Mesangial cell (primary cell): ENCODE measurements around the gene PBX2. TPM values are rescaled to one million over a fixed set of nuclear protein-coding genes. Genes with fewer than 3 reads are reported as not detected.

Source experiments
- total RNA-seq: library from RNA; depleted of rRNA; stranded (reverse); fragments of >200 nt; gene quantifications from 2 replicates; pipeline ENCODE4 v1.2.3, GENCODE V29; 2015

The PBX2 gene
- 37.0 and 59.1 TPM in 2 replicates for total RNA-seq

GRCh38 chr6:32190054-32190851, at the start of gene PBX2:
TSS of gene PBX2 (minus strand) at chr6:32190202. CDS start at chr6:32189915, 287 bp downstream.

GRCh38 chr6:32223258-32224235, 33.5 kb upstream of the PBX2 start, which contains the start of gene NOTCH4:
TSS of gene NOTCH4 (minus strand) at chr6:32224067. CDS start at chr6:32223928, 139 bp downstream.

GRCh38 chr6:32192608-32193039, 2.6 kb upstream of the PBX2 start, which contains the start of gene GPSM3:
TSS of gene GPSM3 (minus strand) at chr6:32192643. CDS start at chr6:32192513, 130 bp downstream.

GRCh38 chr6:32184084-32184640, 5.8 kb downstream of the PBX2 start, which contains the start of gene AGER:
TSS of gene AGER (minus strand) at chr6:32184253. CDS start at chr6:32184222, 31 bp downstream.

GRCh38 chr6:32177788-32178546, 12.0 kb downstream of the PBX2 start, which contains the start of gene RNF5:
TSS of gene RNF5 (plus strand) at chr6:32178405. CDS start at chr6:32178512, 107 bp downstream.

GRCh38 chr6:32175711-32176475, 14.1 kb downstream of the PBX2 start, which contains the start of gene AGPAT1:
TSS of gene AGPAT1 (minus strand) at chr6:32176084. CDS start at chr6:32171496, 4,588 bp downstream.

GRCh38 chr6:32164295-32164694, 25.7 kb downstream of the PBX2 start, which contains the start of gene EGFL8:
TSS of gene EGFL8 (plus strand) at chr6:32164595. CDS start at chr6:32166166, 1,571 bp downstream.

GRCh38 chr6:32153564-32154513, 36.2 kb downstream of the PBX2 start, which contains the start of gene PPT2:
TSS of gene PPT2 (plus strand) at chr6:32154141. CDS start at chr6:32154595, 454 bp downstream.

GRCh38 chr6:32151863-32152768, 37.9 kb downstream of the PBX2 start, which contains the start of gene PRRT1:
TSS of gene PRRT1 (minus strand) at chr6:32151939. CDS start at chr6:32151827, 112 bp downstream.

Other genes starting within 250 kb of the PBX2 start
- 0.33 and 3.7 TPM in 2 replicates for gene CFB, start 244.1 kb downstream of the PBX2 start, total RNA-seq
- 108 and 116 TPM in 2 replicates for gene NELFE, start 231.2 kb downstream of the PBX2 start, total RNA-seq
- 42.3 and 43.2 TPM in 2 replicates for gene SKIC2, start 231.0 kb downstream of the PBX2 start, total RNA-seq
- 21.5 and 27.3 TPM in 2 replicates for gene DXO, start 218.1 kb downstream of the PBX2 start, total RNA-seq
- 2.1 and 6.1 TPM in 2 replicates for gene C4A, start 208.1 kb downstream of the PBX2 start, total RNA-seq
- gene C4B, start 175.4 kb downstream of the PBX2 start, total RNA-seq: 0.49 and 11.0 TPM in 2 replicates
- gene CYP21A2, start 151.8 kb downstream of the PBX2 start, total RNA-seq: 0.25 TPM in 1 of 2 replicates, not detected in the other
- gene TNXB, start 80.9 kb downstream of the PBX2 start, total RNA-seq: 0.16 and 0.51 TPM in 2 replicates
- 24.0 and 46.3 TPM in 2 replicates for gene ATF6B, start 62.0 kb downstream of the PBX2 start, total RNA-seq
- 3.0 and 5.1 TPM in 2 replicates for gene FKBPL, start 59.9 kb downstream of the PBX2 start, total RNA-seq
- 0.76 TPM in 1 of 2 replicates, not detected in the other for gene PRRT1, start 38.3 kb downstream of the PBX2 start, total RNA-seq
- gene PPT2, start 36.1 kb downstream of the PBX2 start, total RNA-seq: 23.1 and 37.3 TPM in 2 replicates
- gene EGFL8, start 25.6 kb downstream of the PBX2 start, total RNA-seq: 2.3 and 8.9 TPM in 2 replicates
- 60.5 and 70.9 TPM in 2 replicates for gene AGPAT1, start 14.1 kb downstream of the PBX2 start, total RNA-seq
- gene RNF5, start 11.8 kb downstream of the PBX2 start, total RNA-seq: 61.1 and 63.1 TPM in 2 replicates
- 2.1 and 3.4 TPM in 2 replicates for gene AGER, start 5.9 kb downstream of the PBX2 start, total RNA-seq
- gene GPSM3, start 2.4 kb upstream of the PBX2 start, total RNA-seq: 7.8 and 14.1 TPM in 2 replicates
- 1.1 TPM in 2 replicates for gene NOTCH4, start 33.9 kb upstream of the PBX2 start, total RNA-seq
- not detected in 2 replicates for gene TSBP1, start 181.7 kb upstream of the PBX2 start, total RNA-seq
- not detected in 2 replicates for gene BTNL2, start 217.0 kb upstream of the PBX2 start, total RNA-seq
- not detected in 2 replicates for gene HLA-DRA, start 249.7 kb upstream of the PBX2 start, total RNA-seq